Stimulated activated CD4-positive, alpha-beta T cell treated with anti-CD3 and anti-CD28 coated beads, Interleukin-1b, Interleukin-23, amount 100 ng/mL, for 48 hours (primary cell): ENCODE data around the gene RBM42.
"Not testable (repeated sequence)": the region's sequence is repeated elsewhere in the genome, so short reads cannot be mapped to it uniquely, and the experiment has no call there.

ENCODE experiments used
- DNase-seq: peaks from one replicate; pipeline ENCODE4 v3.0.0-alpha.2; 2020

The RBM42 gene

GRCh38 chr19:35622750-35623149, 6.1 kb upstream of the RBM42 start:
- DNase-seq, result no peak

- DNase-seq, result no peak
Observed at GRCh38 chr19:35623327-35624010, 5.4 kb upstream of the RBM42 start.

GRCh38 chr19:35628264-35628564, 622 bp upstream of the RBM42 start:
- DNase-seq, result no peak

- no peak for DNase-seq
Observed at GRCh38 chr19:35629332-35629633, 447 bp downstream of the RBM42 start.

- DNase-seq, result no peak
Observed at GRCh38 chr19:35633727-35634440, 5.0 kb downstream of the RBM42 start.

GRCh38 chr19:35636651-35637050, 7.8 kb downstream of the RBM42 start:
- no peak for DNase-seq

GRCh38 chr19:35637165-35637564, 8.3 kb downstream of the RBM42 start:
- DNase-seq, result no peak

GRCh38 chr19:35639321-35639639, 10.4 kb downstream of the RBM42 start:
- no peak for DNase-seq

- DNase-seq, result no peak
Observed at GRCh38 chr19:35639863-35640262, 11.0 kb downstream of the RBM42 start.

GRCh38 chr19:35641515-35642151, 12.8 kb downstream of the RBM42 start, which contains the start of gene ETV2:
Gene ETV2 (plus strand): TSS chr19:35641745. CDS start chr19:35642461, 716 bp downstream.
- peak; percentile 28 for DNase-seq

- no peak for DNase-seq
Observed at GRCh38 chr19:35642312-35642711, 13.5 kb downstream of the RBM42 start.

GRCh38 chr19:35642798-35643254, 14.0 kb downstream of the RBM42 start:
- no peak for DNase-seq

GRCh38 chr19:35643255-35644205, 14.7 kb downstream of the RBM42 start:
- DNase-seq, result peak; percentile 78

GRCh38 chr19:35644206-35644986, 15.6 kb downstream of the RBM42 start:
- peak; percentile 98 for DNase-seq

GRCh38 chr19:35644987-35645679, 16.3 kb downstream of the RBM42 start:
- peak; percentile 85 for DNase-seq

GRCh38 chr19:35645680-35646511, 17.1 kb downstream of the RBM42 start:
- no peak for DNase-seq

- DNase-seq, result peak; percentile 94
Observed at GRCh38 chr19:35648017-35648961, 19.5 kb downstream of the RBM42 start, which contains the start of gene COX6B1. Gene COX6B1 (plus strand): TSS chr19:35648323. CDS start chr19:35651244, 2,921 bp downstream.

- no peak for DNase-seq
Observed at GRCh38 chr19:35650581-35650980, 21.7 kb downstream of the RBM42 start.

GRCh38 chr19:35654828-35655227, 26.0 kb downstream of the RBM42 start:
- DNase-seq, result not testable (repeated sequence)
